Stimulated activated CD4-positive, alpha-beta T cell treated with anti-CD3 and anti-CD28 coated beads, Interleukin-15, amount 100 ng/mL, for 24 hours (primary cell): Measurements from ENCODE around the gene CDCA4.
"Not testable (repeated sequence)": the region's sequence is repeated elsewhere in the genome, so short reads cannot be mapped to it uniquely, and the experiment has no call there.

Experiments
- DNase-seq: peaks from one replicate; pipeline ENCODE4 v3.0.0-alpha.2; 2020

The CDCA4 gene

DNA sequence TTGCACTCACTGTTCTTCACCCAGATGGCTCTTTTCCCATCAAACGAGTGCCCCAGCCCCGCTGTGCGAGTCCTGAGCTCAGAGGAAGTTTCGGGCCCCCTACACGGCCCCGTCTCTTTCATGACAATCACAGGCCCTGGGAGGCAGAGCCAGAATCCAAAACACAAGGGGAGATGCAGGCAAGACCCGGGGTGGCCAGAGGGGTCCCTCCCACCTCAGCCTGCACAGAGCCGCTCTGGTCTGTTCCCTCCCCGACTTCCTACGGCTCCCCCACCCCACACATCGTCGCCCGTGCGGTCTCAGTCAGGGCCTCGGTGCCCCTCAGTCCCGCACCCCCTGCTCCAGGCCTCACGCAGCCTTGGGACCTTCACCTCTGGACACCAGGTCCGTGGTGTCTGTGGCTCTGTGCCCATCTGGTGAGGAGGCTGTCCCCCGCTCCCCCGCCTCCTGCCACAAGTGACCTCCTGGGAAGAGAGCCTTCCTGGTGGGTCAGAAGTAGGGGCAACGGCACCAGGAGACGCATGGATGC is 35.5 kb upstream of the CDCA4 start:
- DNase-seq: no peak

DNA sequence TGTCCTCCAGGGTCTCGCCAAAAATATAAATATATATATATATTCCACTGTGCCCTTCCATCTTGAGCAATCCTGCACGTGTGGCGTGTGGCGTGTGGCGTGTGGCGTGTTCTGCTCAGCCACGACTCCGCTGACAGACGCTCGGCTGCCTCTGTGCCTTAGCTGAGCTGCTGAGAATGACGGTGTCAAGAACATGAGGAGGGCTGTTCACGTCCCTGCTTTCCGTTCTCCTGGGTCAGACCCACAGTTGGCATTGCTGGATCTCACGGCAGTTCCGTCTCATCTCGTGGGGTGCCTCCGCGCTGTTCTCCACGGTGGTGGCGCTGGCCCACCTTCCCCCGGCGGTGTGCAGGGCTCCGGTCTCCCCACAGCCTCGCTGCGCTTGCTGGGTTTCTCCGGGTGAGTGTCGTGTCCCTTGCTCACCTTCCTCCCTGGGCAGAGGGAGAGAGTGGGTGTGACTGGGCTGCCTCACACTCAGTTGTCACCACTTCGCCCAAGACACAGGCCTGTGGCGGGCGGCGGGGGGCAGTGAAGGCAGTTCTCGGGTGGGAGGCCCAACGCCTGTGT is 34.9 kb upstream of the CDCA4 start:
- no peak for DNase-seq

DNA sequence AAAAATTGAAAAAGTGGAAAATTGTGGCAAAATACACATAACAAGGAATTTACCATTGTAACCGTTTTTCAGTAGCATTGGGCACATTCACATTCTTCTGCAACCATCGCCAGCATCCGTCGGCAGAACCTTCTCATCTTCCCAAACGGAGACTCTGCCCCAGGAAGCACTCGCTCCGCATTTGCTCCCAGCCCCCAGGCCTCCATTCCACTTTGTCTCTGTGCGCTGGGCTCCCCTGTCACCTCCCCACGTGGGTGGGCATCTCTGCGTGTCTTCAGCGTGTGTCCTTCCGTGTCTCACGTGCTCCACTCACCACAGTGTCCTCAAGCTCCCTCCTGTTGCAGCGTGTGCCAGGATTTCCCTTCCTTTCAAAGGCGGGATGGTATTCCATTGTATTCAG is 34.5 kb upstream of the CDCA4 start:
- no peak for DNase-seq

DNA sequence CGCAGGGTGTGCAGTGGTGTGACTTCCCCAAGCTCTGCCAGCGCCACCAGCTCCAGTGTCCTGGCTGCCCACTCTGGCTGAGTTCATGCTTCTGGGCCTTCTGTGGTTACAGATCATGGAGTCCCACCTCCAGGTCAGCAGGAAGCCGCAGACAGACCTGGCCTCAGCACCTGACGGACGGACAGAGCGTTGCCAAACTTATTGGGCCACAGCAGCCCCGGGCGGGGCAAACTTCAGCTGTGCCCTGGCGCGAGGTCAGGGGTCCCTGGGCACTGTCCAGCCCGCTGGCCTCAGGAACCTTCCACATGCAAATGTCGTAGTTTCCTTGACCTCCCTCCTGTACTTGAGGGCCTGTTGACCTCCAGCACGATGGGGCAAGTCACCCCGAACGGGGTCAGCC is 33.1 kb upstream of the CDCA4 start:
- no peak for DNase-seq

DNA sequence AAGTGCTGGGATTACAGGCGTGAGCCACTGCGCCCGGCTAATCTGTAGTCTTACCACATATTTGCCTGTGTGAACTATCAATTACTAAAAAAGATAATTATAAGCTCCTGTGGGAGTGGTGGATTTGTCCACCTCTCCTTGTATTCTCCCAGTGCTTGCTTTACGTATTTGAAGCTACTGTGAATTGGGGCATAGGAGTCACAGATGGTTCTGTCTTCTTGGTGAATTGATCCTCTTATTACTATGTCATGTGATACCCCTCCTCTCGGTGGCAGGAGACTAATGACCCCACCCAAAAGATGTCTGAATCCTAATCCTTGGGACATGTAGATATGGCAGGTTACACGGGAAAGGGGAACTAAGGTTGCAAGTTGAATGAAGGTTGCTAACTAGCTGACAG is 32.5 kb upstream of the CDCA4 start:
- DNase-seq: no peak

DNA sequence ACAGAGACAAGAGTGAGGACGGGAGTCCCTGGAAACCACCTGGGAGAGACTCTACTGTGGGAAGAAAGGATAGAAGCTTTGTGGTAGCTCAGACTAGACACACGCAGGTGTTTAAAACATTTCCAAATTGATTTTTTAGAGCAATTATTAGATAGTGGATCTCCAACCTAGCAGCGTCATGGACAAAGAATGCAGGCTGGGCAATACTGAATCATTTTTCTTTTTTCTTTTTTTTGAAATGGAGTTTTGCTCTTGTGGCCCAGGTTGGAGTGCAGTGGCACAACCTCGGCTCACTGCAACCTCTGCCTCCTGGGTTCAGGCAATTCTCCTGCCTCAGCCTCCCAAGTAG is 31.2 kb upstream of the CDCA4 start:
- DNase-seq: no peak

DNA sequence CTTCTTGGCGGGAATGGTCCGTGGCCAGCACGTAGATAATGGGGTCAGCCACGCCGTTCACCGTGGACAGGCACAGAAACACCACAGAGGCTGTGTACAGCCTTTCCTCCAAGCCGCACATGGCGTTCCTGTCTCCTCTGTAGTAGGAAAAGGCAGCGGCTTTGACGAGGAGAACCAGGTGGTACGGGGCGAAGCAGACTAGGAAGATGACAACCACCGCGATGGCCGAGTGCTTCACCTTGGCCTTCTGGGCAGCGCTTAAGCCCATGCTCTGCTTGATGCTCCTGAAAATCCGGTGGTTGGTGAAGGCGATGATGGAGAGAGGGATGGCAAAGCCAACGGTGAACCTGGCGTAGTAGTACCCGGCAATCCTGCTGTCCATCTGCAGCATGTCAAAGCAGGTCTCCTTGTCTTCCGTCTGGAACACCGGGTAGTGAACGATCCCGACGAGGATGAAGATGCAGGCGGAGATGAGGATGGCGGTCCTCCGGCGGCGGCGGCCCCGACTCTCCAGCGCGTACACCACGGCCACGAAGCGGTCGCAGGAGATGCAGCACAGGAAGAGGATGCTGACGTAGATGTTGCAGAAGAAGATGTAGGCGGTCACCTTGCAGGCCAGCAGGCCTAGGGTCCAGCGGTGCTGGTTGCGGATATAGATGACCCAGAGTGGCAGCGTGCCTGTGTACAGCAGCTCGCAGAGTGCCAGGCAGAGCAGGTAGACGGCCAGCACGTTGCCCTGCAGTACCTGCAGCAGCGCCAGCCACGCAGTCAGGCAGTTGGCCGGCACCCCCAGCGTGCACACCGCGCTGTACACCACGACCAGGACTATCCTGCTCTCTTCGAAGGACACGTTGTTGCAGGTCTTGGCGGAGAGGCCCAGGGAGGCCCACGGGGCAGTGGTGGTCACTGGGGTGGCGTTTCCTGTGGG is 30.6 kb upstream of the CDCA4 start:
- DNase-seq: no peak

DNA sequence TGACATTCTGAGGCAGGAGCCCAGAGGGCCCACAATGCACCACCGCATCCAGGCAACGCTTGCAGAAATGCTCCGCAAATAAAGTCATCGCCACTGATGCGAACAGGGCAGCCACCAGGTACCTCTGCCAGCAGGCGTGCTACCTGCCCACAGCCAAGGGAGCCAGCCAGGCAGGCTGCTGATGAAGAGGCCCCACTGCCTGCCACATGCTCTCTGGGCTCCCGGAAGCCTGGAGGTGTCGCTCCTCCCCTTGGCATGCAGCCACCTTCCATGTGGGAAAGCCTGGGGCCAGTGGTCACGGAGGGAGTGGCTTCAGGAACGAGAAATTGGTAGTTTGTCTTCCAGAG is 29.6 kb upstream of the CDCA4 start:
- no peak for DNase-seq

DNA sequence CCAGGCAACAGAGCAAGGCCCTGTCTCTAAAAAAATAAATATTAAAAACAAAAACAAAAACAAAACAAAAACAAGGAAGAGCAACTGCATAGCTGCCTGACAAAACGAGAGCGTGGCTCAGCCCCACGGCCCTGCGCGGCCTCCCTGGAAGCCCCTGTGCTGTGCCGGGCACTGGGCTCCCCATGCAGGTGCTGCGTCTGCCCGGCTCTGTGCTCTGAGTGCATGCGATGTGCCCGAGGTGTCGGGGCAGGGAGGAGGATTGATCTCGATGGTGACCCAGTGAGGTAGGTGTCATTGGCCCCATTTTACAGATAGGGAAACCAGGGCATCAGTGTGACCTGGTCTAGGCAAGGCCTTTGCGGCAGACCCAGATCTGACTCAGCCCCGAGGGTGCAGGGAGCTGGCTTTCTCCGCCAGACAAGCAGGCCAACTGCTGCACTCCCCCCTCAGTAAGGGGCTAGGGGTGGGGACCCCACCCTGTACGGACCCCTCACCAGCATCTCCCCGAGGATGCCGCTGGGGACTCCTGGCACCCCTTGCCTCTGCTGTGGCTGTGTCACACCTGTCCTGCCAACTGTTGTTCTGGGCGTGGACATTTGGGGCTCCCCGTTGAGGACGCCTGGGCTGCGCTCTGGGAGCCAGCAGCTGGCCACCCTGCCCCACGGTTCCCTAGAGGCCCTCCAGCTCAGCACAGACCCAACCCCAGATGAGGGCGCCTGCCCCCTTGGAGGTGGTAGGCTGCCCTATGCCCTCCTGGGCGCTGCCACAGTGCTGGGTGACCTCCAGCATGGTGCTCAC is 29.1 kb upstream of the CDCA4 start:
- DNase-seq: no peak

DNA sequence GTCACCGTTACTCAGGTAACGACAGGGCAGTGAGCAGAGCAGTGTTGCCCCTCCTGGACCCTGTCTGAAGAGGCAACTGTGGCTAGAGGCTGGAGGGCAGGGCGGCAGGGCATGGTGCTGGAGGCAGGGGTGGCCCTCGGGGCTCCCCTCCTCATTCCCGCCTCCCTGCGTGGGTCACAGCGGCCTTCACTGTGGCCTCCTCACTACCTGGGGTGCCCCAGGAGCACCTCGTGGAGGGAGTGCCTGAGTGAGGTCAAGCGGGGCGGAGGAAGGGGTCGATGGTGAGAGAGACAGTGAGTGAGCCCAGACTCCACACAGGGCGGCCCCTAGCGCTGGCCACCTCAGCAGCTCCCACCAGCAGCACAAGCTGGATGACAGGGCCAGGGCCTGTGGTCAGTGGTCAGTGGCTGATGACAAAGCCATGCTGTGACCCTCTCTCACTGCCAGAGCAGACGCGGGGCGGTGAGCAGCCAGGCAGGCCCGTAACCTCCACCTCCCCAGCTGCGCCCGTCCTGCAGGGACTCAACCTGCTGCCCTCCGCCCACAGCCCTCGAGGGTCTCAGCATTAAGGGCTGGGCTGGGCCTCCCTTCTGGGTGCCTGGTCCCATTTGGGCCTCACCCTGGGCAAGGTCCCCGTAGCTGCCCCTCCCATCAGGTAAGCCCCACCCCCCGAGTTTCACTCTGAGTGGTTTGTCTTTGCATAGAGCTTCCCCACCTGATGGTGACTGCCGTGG is 26.6 kb upstream of the CDCA4 start:
- DNase-seq: peak; percentile 45

DNA sequence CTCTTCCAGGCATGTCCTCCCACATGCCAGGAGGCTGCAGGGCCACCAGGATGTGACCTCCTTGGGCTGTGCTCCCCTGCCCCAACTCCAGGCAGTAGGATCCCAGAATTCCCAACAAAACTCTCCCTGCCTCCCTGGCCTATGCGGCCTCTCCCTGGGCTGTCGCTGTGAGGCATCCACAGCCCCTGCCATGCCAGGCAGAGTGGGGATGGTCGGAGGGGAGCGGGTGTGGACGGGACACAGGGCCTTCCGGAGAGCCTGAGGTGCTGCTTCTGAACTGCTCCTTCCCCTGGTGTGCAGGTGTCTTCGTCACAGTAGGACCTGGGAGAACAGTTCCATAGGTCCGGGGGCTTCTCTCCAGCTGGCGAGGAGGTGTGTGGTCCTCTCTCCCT is 26.0 kb upstream of the CDCA4 start:
- no peak for DNase-seq

DNA sequence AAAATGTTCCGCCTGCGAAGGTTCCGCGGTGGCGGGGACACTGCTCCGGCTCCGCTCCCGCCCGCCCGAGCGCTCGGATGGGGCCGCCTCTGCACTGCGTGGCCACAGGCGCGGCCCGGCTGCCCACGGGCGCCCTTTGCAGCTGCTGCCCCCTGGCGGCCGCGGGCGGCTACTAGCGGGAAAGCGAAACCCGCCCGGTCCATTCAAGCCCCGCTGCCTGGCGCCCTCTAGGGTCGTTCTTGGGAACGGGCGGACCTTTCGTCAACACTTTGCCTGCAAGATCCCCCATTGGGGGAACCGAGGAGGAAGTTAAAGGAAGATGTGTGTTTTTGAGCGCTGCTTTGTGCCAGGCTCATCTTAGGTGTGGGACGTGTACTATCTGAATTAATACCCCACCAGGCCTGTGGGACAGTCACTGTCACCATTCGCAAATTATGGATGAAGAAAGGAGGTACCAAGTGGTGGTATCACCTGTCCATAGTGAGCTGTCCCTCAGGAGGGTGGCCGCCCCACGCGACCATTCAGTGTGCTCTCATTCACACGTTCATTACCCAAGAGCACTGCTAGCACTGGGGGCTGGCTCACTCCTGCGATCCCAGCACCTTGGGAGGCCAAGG is 24.9 kb upstream of the CDCA4 start:
- DNase-seq: peak; percentile 94

DNA sequence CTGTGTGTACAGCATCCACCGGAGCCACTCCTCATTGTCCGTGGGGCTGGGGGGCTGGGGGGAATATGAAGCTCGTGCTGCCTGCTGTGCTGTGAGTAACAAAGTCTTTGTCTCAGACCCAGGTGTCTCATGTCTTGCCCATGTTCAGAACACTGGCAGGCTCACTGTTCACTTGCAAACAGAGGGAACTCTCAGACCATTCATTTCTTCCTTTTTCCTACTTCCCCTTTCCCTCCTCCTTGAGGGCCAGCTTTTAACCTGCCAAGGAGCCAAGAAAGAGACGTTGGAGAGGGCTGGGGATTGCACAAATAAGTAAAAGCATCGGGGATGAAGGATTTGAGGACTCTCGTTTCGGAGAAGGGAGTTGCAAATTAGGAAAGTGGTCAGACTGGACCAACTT is 22.8 kb upstream of the CDCA4 start:
- no peak for DNase-seq

DNA sequence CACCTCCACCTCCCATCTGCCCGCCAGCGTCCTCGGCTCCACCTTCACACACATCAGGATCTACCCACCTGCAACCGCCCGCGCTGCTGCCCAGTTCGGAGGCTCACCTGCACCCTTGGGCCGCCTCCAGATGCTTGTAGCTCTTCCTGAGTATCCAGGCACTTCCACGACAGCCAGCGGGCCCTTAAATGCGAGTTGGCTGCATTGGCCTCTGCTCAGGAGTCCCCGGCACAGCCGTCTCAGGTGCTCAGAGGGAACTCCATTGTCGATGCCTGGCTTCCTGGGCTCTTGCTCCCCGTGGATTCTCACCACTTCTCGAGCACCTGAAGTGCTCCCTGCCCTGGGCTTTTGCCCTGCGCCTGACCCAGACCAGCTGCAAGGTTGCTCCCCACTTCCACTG is 21.9 kb upstream of the CDCA4 start:
- DNase-seq: no peak

DNA sequence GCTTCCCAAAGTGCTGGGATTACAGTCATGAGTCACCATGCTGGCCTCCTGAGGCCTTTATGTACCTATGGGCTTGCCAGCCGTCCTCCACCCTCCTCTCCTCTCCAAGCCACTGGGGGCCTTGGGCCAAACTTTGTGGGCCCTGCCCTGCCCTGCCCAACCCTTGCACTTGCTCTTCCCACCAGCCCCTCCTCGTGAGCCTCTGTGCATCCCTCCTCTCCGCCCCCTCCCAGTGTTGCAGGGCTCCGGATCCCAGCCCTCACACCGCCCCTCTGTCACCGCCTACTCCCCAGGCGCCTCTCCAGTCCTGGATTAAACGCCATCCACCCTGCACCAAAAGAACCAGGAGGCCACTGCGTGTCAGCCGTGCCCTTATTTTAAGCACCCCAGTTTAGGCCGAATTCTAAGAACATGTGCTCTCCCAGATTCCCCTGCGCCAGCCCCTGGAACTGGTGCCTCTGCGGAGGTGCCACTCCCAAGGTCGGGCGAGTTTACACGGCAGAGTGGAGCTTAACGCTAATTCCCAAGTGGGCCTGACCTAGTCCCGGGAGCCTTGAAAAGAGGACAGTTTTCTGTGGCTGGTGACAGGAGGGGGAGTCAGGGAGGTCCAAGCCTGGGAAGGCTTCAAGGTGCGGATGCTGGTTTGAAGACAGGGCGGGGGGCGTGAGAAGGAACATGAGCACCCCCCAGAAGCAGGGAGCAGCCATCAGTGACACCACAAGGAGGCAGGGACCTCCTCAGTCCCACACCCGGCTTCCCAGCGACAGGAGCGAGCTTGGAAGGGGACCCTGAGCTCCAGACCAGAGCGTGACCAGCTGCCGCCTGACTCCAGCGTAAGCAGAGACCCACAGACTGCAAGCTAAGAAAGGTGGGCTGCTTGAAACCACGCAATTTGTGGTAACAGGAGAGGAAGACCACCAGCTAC is 21.2 kb upstream of the CDCA4 start:
- no peak for DNase-seq

DNA sequence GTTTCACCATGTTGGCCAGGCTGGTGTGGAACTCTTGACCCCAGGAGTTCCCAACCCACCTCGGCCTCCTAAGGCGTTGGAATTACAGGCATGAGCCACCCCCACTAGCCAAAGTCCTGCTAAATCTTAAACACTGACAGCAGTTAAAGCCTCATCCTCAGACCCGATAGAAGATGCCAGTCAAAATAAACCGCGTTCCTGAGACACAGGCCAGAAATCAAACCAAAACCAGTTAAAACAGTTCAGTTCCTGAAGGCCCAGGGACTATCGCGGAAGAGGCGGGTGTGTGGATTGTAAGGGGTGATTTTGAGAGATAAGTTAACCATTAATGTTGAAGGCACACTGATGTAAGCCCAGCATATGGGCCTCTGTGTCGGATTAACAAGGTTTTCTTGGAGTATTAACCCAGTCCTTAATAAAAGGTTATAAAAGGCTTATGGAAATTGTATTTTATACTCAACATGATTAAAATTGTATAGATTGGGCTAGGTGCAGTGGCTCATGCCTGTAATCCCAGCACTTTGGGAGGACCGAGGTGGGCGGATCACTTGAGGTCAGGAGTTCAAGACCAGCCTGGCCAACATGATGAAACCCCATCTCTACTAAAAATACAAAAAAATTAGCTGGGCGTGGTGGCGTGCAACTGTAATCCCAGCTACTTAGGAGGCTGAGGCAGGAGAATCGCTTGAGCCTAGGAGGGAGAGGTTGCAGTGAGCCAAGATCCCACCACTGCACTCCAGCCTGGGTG is 18.7 kb upstream of the CDCA4 start:
- no peak for DNase-seq

DNA sequence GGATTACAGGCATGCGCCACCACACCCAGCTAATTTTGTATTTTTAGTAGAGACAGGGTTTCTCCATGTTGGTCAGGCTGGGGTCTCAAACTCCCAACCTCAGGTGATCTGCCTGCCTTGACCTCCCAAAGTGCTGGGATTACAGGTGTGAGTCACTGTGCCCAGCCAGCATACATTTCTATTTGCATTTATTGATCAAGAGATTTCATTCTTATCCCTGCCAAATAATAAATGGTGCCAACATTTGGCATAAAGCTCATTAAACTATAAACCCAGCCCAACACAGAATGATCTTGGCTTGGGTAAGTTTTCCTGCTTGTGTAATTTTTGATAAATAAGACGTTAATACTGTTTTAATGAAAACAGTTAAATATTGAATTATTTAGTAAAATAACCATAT is 14.7 kb upstream of the CDCA4 start:
- DNase-seq: not testable (repeated sequence)

DNA sequence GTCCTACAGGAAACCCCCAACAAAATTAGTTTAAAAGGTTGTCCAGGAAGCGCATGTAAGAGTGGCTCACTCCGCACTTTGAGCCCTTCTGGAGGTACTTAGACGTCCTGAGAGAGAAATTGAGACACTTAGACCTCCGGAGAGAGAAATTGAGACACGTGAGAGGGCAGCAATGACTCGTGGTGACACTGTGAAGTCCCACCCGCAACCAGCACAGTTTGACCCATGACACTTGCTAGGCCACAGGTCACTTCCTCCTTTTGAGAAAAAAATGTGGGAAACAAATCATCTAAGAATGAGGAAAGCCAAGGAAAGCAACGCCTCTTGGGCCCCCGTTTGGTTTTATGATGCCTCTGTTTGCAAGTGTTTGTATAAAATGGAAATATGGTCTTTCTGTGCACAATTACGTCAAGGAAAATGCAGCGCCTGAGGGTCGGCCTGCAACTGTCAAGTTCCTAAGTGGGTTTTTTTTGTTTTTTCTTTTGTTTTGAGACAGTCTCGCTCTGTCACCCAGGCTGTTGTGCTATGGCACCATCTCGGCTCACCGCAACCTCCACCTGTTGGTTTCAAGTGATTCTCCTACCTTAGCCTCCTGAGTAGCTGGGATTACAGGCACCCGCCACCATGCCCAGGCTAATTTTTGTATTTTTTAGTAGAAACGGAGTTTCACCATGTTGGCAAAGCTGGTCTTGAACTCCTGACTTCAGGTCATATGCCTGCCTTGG is 13.6 kb upstream of the CDCA4 start:
- no peak for DNase-seq

DNA sequence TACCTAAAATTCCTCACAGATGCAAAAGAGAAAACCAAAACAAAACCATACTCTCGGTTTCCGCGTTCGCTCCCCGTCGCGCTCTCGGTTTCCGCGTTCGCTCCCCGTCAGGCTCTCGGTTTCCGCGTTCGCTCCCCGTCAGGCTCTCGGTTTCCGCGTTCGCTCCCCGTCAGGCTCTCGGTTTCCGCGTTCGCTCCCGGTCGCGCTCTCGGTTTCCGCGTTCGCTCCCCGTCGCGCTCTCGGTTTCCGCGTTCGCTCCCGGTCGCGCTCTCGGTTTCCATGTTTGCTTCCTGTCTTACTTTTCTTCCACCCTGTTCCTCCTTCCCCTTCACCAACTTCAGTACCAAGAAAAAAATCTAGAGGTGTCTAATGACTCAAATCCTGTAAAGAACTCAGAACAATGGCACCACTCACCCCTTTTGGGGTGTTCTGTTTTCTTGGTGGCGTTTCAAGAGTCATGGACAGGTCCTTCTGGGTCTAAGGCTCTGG is 12.6 kb upstream of the CDCA4 start:
- not testable (repeated sequence) for DNase-seq

DNA sequence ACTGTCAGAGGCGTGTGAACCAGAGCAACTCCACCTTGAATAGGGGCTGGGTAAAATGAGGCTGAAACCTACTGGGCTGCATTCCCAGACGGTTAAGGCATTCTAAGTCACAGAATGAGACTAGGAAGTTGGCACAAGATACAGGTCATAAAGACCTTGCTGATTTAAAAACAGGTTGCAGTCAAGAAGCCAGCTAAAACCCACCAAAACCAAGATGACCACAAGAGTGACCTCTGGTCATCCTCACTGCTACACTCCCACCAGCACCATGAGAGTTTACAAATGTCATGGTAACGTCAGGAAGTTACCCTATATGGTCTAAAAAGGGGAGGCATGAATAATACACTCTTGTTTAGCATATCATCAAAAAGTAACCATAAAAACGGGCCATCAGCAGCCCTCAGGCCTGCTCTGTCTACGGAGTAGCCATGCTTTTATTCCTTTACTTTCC is 11.6 kb upstream of the CDCA4 start:
- not testable (repeated sequence) for DNase-seq
